DMS114 treated with DMSO at 0.1 percent for 48 hours (cell line): Measurements from ENCODE around the gene ADAM8.
A peak's percentile ranks its signal among the peaks of the same experiment; 100 is the strongest.
"Not testable (repeated sequence)": the region's sequence is repeated elsewhere in the genome, so short reads cannot be mapped to it uniquely, and the experiment has no call there.

Source experiments
- DNase-seq: peaks from one replicate; lab custom pipeline; 2025; ENCODE audit not compliant: unreplicated experiment; lab: John Stamatoyannopoulos, UW

ADAM8 gene

GRCh38 chr10:133234796-133235195 lies 41.9 kb downstream of the ADAM8 start:
- not testable (repeated sequence) for DNase-seq

DNA sequence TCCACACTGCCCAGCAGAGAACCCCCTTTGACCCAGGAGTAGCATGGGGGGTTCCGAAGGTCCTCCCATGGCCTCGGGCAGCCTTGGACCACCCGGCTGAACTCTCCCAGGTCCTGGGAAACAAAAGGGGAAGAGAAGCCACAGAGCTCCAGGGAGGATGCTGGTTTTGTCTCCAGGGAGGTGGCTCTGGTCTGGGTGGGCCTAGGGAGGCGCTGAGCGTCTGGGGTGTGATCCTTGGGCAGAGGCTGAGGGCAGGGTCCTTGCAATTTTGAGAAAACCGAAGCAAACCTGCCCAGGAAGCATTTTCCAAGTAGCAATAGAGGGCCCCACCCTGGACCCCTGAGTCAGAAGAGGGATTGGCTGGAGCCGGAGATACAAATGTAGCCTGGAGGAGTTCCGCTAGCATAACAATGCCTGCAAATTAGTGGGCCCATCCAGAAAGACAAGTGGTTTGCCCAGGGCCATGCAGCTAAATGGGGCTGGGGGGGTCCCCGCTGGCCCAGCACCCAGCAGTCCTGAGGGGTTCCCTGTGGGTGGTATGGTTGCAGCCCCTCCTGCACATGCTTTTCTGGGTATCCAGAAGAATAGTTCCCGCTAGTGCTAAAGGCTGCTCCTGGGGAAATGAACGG lies 44.6 kb downstream of the ADAM8 start:
- DNase-seq, result no peak

DNA sequence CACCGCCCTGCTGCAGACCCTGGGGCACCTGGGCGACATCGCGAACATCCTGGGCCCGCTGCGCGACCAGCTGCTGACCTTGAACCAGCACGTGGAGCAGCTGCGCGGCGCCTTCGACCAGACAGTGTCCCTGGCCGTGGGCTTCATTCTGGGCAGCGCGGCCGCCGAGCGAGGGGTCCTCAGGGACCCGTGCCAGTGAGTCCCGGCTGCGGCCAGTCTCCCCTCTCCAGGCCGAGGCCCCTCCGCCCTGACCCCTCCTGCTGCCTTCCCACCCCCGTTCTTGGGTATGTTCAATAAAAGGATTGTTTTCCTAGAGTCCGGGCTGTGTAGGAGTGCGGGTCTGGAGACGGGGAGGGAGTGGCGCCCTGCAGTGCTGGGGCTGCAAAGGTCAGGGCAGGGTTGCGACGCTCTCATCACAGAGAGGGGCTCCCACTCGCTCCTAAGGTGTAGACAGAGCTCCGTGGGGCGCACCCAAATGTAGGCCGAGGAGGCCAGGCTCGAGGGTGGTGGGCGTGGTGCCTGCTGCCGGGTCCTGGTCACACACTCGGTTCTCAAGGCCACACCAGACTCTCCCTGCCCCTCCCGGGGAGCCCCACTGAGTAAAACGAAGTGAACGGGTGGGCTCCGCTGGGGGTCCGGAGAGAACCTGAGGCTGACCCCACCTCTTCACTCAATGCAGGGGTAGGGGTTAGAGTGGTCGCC lies 45.3 kb downstream of the ADAM8 start:
- no peak for DNase-seq

DNA sequence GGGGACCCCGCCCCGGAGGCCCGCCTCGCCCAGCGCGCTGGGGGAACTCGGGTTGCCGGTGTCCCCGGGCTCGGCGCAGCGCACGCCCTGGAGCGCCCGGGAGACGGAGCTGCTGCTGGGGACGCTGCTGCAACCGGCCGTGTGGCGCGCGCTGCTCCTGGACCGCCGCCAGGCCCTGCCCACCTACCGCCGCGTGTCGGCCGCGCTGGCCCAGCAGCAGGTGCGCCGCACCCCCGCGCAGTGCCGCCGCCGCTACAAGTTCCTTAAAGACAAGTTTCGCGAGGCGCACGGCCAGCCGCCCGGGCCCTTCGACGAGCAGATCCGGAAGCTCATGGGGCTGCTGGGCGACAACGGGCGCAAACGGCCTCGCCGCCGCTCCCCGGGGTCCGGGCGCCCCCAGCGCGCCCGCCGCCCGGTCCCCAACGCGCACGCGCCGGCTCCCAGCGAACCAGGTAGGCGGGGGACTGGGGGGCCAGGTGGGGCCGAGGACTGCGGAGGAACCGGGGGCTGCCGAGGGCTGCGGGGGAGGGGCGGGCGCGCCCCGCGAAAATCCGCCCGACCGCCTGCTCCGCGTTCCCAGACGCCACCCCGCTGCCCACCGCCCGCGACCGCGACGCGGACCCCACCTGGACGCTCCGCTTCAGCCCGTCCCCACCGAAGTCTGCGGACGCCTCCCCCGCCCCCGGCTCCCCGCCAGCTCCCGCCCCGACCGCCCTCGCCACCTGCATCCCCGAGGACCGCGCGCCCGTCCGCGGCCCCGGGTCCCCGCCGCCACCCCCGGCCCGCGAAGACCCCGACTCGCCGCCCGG lies 46.1 kb downstream of the ADAM8 start:
- peak; percentile 12 for DNase-seq

- no peak for DNase-seq
These were observed 46.7 kb downstream of the ADAM8 start, which contains the start of gene UTF1 for GRCh38 chr10:133230044-133230361. TSS of gene UTF1 (plus strand) at chr10:133230217. CDS start at chr10:133230289, 72 bp downstream.

DNA sequence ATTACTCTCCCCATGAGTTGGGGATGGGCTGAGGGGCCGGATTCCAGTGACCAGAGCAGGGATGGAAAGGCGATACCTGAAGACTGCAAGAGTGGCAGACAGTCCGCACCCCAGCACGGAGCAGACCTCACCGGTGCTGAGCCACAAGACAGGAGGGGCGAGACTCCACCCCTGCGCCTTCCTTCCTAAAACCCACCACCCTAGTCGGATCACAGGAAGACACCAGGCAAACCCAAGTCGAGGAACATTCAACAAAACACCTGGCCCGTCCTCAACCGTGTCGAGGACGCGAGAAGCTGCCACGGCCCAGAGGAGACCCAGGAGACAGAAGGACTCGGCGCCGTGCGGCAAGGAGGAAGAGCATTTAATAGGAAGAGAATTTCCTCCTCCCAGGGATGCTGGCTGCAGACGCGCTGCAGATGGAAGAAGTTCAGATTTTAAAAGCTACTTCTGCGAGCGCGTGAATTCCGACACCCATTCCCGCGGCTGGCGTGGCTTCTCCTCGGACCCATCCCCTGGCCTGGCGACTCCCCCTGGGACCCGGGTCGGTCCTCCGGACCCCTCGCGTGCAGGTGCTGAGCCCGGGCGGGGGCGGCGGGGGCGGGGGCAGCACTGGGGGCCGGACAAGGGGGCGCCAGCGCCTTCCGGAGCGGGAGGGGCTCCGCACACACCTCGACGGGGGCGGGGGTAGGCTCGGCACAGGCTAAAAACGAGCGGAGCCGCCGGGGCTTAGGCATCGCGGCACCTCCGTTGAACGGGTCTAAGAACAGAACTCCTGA lies 47.2 kb downstream of the ADAM8 start:
- no peak for DNase-seq

DNA sequence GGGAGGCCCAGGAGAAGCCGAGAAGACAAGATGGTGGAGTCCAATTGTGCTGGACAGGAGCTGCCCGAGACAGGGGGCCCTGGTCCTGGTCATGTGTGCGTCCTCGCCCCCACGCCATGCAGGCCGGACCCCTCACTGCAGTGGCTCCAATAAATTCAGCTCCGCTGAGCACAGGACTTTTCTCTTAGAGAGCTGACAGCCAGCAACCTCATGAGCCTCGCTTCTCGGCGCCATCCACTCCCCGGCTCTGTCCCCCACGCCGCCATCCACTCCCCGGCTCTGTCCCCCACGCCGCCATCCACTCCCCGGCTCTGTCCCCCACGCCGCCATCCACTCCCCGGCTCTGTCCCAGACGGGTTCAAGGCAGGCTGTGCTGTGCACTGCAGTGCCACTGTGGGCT lies 49.4 kb downstream of the ADAM8 start:
- DNase-seq, result no peak

GRCh38 chr10:133226251-133226808 lies 50.3 kb downstream of the ADAM8 start:
- DNase-seq, result no peak

DNA sequence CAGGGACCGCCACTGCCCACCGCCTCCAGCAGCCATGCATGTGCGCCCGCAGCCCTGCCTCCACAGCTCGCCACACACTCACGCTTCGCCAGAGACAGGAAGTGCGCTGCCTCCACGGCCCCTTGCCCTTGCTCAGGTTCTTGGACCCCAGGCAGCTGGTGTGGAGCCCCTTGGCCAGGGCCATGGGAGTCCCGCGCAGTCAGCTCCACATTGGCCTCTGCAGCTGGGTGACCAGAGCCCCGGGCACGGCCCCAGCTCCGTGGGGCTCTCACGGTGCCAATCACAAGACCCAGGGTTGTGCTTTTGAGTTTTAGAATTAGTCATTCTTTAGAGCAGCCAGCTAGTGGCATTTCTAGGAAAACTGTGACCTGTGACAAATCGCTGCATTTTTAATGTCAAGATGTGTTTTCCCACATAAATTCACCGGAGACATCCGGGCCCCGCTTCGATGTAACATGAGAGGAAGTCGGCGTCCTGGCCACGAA lies 50.9 kb downstream of the ADAM8 start:
- no peak for DNase-seq

DNA sequence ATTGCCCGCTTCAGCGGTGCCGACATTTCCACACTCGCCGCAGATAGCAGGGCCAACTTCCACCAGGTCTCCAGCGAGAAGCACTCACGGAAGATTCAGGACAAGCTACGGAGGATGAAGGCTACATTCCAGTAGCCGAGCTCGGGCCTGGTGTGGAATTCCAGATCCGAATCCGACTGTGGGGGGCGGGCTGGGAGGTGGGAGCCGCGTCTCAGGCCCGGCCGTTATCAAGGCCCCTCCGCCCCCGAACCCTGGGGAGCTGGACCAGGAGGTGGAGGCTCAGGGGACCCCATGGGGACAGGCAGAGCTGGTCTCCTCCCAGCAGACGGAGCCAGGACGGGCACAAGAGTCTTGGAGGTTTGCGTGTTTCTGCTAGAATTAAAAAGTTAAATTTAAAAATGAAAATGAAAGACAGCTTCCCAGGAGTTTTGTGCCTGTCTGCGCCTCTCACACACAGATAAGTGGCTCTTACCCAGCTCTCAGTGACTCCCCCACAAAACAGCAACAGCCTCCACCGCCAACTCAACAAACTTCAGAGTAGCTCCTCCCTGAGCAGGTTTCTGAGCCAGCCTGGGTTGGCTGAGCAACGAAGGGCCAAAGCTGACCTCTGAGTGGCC lies 51.8 kb downstream of the ADAM8 start:
- no peak for DNase-seq

GRCh38 chr10:133224076-133224475 lies 52.6 kb downstream of the ADAM8 start:
- no peak for DNase-seq

- not testable (repeated sequence) for DNase-seq
These were observed 54.9 kb downstream of the ADAM8 start for GRCh38 chr10:133221756-133222155.

- no peak for DNase-seq
These were observed 55.3 kb downstream of the ADAM8 start for GRCh38 chr10:133221331-133221730.

DNA sequence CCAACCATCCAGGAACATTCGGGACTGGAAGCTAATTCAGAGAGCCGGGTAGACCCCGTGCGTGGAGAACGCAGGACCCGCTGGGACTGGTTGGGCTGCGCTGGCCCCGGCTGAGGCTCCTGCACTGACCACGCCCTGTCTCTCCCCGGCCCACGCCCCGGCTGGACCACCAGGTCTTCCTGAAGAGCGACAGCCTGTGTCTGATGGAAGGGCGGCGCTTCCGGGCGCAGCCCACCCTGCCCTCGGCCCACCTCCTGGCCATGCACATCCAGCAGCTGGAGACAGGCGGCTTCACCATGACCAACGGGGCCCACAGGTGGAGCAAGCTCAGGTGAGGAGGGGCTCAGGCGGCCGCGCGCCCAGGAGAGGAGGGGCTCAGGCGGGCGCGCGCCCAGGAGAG lies 56.9 kb downstream of the ADAM8 start:
- DNase-seq, result no peak

GRCh38 chr10:133218891-133219290 lies 57.8 kb downstream of the ADAM8 start:
- no peak for DNase-seq

DNA sequence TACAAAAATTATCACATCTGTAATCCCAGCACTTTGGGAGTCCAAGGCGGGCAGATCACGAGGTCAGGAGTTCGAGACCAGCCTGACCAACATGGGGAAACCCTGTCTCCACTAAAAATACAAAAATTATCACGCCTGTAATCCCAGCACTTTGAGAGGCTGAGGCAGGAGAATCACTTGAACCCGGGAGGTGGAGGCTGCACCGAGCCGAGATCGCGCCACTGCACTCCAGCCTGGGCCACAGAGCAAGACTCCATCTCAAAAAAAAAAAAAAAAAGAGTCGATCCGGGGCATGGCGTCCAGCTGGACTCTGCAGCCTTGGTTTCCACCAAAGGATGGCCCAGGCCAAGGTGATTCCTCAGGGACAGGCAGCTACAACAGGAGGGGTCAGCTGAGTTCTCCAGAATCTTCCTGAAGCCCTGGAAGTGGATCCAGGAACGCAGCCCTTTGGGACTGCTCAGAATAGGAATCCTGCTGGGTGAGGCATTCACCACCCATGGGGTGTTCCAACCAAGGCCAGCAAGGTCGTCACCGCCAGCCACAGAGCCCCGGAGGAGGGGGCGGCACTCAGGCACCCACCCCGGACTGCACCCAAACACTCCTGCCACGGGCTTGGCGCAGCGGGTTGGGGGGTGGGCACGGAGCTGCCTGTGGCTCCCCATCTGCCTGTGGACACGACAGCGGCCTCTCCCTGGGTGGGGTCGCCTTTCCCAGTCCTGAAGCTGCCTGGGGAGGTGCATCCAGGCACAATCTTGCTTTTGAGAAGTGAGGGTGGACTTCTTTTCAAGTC lies 58.7 kb downstream of the ADAM8 start:
- no peak for DNase-seq

DNA sequence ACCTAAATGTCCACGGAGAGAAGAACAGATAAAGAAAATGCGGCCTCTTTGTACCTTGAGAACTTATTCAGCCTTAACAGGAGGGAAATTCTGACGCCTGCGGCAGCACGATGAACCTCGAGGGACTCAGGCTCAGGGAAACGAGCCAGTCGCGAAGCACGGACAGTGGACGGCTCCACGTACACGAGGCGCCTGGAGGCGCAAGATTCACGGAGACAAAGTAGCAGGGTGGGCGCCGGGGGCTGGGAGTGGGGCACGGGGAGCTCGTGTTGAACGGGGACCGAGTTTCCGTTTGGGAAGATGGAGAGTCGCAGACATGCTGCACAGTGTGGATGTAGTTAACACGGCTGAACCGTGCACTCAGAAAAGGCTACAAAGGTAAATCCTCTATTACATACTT lies 59.9 kb downstream of the ADAM8 start:
- DNase-seq, result no peak

DNA sequence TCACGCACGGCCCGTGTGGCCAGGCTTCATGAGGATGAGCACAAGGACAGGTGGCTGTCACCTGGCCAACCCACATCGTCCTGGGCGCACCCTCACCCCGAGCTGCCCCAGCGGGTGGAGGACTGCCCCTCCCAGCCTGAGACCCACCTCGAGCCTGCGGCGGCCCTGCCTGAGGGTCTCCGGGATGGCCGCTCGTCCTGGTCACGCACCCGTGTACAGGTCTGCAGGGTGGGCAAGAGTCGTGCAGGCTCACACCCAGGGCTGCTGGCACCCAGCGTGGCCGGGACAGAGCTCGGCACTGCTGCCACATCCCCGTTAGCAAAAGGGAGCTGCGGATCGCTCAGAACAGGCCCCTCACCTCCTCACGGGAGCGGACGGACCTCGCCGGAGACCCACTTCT lies 61.1 kb downstream of the ADAM8 start:
- DNase-seq, result no peak
